Suprapubic skin (tissue), 4 donors: ENCODE data around the gene EVI5L.

Experiments
- CTCF ChIP-seq, 2 donors: fragments of 200-600 bp in 1 of 2; fragments of 450-650 bp in 1 of 2; sonication (generic) in 1 of 2; IDR thresholded peaks; one replicate each; pipeline ENCODE4 v1.5.1; 2016 to 2019; ENCODE audit warnings: antibody characterized with exemption in 2 of 2, mild to moderate bottlenecking in 1 of 2, moderate library complexity in 1 of 2
- EP300 ChIP-seq: sonication (generic); formaldehyde crosslinking; IDR thresholded peaks from one replicate; pipeline ENCODE4 v1.6.1; 2017; ENCODE audit warnings: antibody characterized with exemption
- POLR2AphosphoS5 ChIP-seq, 3 donors: sonication (generic); formaldehyde crosslinking; IDR thresholded peaks; one replicate each; pipeline ENCODE4 v1.6.1; 2017; ENCODE audit warnings: antibody characterized with exemption in 3 of 3

- TF ChIP-seq CTCF (IDR thresholded peaks at IDR 0.05) (no peak), POLR2AphosphoS5 (IDR thresholded peaks at IDR 0.05) (no peak), EP300 (no peak)
These were observed 44.9 kb downstream of the EVI5L start for GRCh38 chr19:7874897-7875273.
